ENCODE results near the gene MAEA. TPM values are rescaled to one million over a fixed set of nuclear protein-coding genes. Genes with fewer than 3 reads are reported as not detected.
"Not testable (repeated sequence)": the region's sequence is repeated elsewhere in the genome, so short reads cannot be mapped to it uniquely, and the experiment has no call there.

The MAEA gene
- total RNA-seq, 1 donor from 2014 or later, result 72.3 TPM

GRCh38 chr4:1330761-1331590, 41.3 kb downstream of the MAEA start:
- H3K4me3 ChIP-seq (ENCODE audit: low read depth, low read length), result no peak overlapping the region
- no peak for TF ChIP-seq CTCF (conservative IDR thresholded peaks at IDR 0.05; ENCODE audit: low read depth, low read length)
- DNase-seq (ENCODE audit: low read depth), result no peak

GRCh38 chr4:1331591-1332353, 42.1 kb downstream of the MAEA start:
- DNase-seq (ENCODE audit: low read depth), result no peak
- no peak for TF ChIP-seq CTCF (conservative IDR thresholded peaks at IDR 0.05; ENCODE audit: low read depth, low read length)
- H3K4me3 ChIP-seq (ENCODE audit: low read depth, low read length), result no peak overlapping the region

GRCh38 chr4:1332686-1333085, 43.0 kb downstream of the MAEA start:
- no peak for TF ChIP-seq CTCF (conservative IDR thresholded peaks at IDR 0.05; ENCODE audit: low read depth, low read length)
- DNase-seq (ENCODE audit: low read depth), result no peak

GRCh38 chr4:1333256-1333655, 43.6 kb downstream of the MAEA start:
- TF ChIP-seq CTCF (conservative IDR thresholded peaks at IDR 0.05; ENCODE audit: low read depth, low read length), result no peak
- DNase-seq (ENCODE audit: low read depth), result no peak
- no peak overlapping the region for H3K4me3 ChIP-seq (ENCODE audit: low read depth, low read length)

More at GRCh38 chr4:1332686-1333085, 43.0 kb downstream of the MAEA start:
- H3K4me3 ChIP-seq (ENCODE audit: low read depth, low read length), result no peak overlapping the region

GRCh38 chr4:1333851-1334578, 44.3 kb downstream of the MAEA start:
- not testable (repeated sequence) for H3K4me3 ChIP-seq (ENCODE audit: low read depth, low read length); DNase-seq (ENCODE audit: low read depth)

GRCh38 chr4:1334579-1334895, 44.8 kb downstream of the MAEA start:
- no peak for TF ChIP-seq CTCF (conservative IDR thresholded peaks at IDR 0.05; ENCODE audit: low read depth, low read length)
- H3K4me3 ChIP-seq (ENCODE audit: low read depth, low read length), result no peak overlapping the region
- DNase-seq (ENCODE audit: low read depth), result no peak

- DNase-seq (ENCODE audit: low read depth), result not testable (repeated sequence)
Observed at GRCh38 chr4:1335193-1335883, 45.6 kb downstream of the MAEA start.

More at GRCh38 chr4:1335193-1335883, 45.6 kb downstream of the MAEA start:
- not testable (repeated sequence) for H3K4me3 ChIP-seq (ENCODE audit: low read depth, low read length)
